ENCODE data around the gene UGT8. TPM values are rescaled to one million over a fixed set of nuclear protein-coding genes. Genes with fewer than 3 reads are reported as not detected.
A peak's percentile ranks its signal among the peaks of the same experiment; 100 is the strongest.

UGT8 gene, protein sequence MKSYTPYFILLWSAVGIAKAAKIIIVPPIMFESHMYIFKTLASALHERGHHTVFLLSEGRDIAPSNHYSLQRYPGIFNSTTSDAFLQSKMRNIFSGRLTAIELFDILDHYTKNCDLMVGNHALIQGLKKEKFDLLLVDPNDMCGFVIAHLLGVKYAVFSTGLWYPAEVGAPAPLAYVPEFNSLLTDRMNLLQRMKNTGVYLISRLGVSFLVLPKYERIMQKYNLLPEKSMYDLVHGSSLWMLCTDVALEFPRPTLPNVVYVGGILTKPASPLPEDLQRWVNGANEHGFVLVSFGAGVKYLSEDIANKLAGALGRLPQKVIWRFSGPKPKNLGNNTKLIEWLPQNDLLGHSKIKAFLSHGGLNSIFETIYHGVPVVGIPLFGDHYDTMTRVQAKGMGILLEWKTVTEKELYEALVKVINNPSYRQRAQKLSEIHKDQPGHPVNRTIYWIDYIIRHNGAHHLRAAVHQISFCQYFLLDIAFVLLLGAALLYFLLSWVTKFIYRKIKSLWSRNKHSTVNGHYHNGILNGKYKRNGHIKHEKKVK
- total RNA-seq, result 1 to 10 TPM in 1 of 4 donors, under 1 TPM in 1, not detected in 2; 0.46 to 8.5 TPM

- no peak for DNase-seq
- Histone ChIP-seq H3K4me3 (peak within 1 kb of the TSS; percentile 27 to 41), H3K4me1 (no peaks in the 10 kb centered on the region), H3K36me3 (no peaks in the 10 kb centered on the region), H3K9me3 (no peaks in the 10 kb centered on the region), H3K27me3 (no peaks in the 10 kb centered on the region), H3K27ac (no peak within 1 kb of the TSS)
- TF ChIP-seq POLR2A (IDR thresholded peaks at IDR 0.05) (no peak), CTCF (IDR thresholded peaks at IDR 0.05) (no peak)
- intact Hi-C loops (cut with DNase I; ENCODE audit: low total_unique reads), result no loop called here
Measured at GRCh38 chr4:114598191-114599121, at the start of gene UGT8. TSS of gene UGT8 (plus strand) at chr4:114598807. CDS start at chr4:114622881, 24,074 bp downstream.

GRCh38 chr4:114549638-114550037 is 49.0 kb upstream of the UGT8 start:
- TF ChIP-seq POLR2A (IDR thresholded peaks at IDR 0.05) (no peak), CTCF (IDR thresholded peaks at IDR 0.05) (no peak)
- no peak for DNase-seq
- intact Hi-C loops (cut with DNase I; ENCODE audit: low total_unique reads), result no loop called here
- no peaks in the 10 kb centered on the region for H3K27me3 ChIP-seq
- H3K9me3 ChIP-seq, result no peaks in the 10 kb centered on the region
- no peak overlapping the region for H3K4me3 ChIP-seq
- no peaks in the 10 kb centered on the region for H3K36me3 ChIP-seq
- H3K27ac ChIP-seq, result no peak overlapping the region
- no peaks in the 10 kb centered on the region for H3K4me1 ChIP-seq

- H3K4me3 ChIP-seq, result no peak overlapping the region
- H3K4me1 ChIP-seq, result no peaks in the 10 kb centered on the region
- intact Hi-C loops (cut with DNase I; ENCODE audit: low total_unique reads), result no loop called here
Measured at GRCh38 chr4:114558446-114559020, 40.1 kb upstream of the UGT8 start.

DNA sequence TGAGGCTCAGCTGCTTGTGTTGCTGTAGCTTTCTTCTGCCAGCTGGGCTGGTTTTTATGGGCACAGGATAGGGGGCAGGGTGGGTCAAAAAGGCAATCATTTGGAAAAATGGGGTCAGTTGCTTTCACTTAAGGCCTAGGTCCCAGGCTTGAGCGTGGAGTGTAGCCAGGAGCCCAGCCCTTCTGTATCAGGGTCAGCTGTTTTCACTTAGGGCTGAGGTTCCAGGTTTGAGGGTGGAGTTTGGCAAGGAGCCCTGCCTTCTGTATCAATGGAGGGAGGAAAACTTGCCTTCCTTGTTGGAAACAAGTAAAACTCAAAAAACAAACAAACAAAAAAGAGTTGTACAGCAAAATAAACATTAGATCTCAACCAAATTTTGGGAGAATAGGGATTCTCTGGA is 37.0 kb upstream of the UGT8 start:
- Histone ChIP-seq H3K27me3 (no peaks in the 10 kb centered on the region), H3K36me3 (no peaks in the 10 kb centered on the region), H3K4me3 (no peak overlapping the region), H3K9me3 (no peaks in the 10 kb centered on the region), H3K27ac (no peak overlapping the region), H3K4me1 (no peaks in the 10 kb centered on the region)
- no peak for DNase-seq
- no peak for TF ChIP-seq CTCF (IDR thresholded peaks at IDR 0.05)
- no peak for TF ChIP-seq POLR2A (IDR thresholded peaks at IDR 0.05)
- intact Hi-C loops (cut with DNase I; ENCODE audit: low total_unique reads), result no loop called here

More at GRCh38 chr4:114558446-114559020, 40.1 kb upstream of the UGT8 start:
- Histone ChIP-seq H3K27me3 (no peaks in the 10 kb centered on the region), H3K36me3 (no peaks in the 10 kb centered on the region), H3K9me3 (no peaks in the 10 kb centered on the region), H3K27ac (no peak overlapping the region)
- TF ChIP-seq POLR2A (IDR thresholded peaks at IDR 0.05) (no peak), CTCF (IDR thresholded peaks at IDR 0.05) (no peak)
- no peak for DNase-seq
